ENCODE data around the gene UBALD2.

The UBALD2 gene

DNA sequence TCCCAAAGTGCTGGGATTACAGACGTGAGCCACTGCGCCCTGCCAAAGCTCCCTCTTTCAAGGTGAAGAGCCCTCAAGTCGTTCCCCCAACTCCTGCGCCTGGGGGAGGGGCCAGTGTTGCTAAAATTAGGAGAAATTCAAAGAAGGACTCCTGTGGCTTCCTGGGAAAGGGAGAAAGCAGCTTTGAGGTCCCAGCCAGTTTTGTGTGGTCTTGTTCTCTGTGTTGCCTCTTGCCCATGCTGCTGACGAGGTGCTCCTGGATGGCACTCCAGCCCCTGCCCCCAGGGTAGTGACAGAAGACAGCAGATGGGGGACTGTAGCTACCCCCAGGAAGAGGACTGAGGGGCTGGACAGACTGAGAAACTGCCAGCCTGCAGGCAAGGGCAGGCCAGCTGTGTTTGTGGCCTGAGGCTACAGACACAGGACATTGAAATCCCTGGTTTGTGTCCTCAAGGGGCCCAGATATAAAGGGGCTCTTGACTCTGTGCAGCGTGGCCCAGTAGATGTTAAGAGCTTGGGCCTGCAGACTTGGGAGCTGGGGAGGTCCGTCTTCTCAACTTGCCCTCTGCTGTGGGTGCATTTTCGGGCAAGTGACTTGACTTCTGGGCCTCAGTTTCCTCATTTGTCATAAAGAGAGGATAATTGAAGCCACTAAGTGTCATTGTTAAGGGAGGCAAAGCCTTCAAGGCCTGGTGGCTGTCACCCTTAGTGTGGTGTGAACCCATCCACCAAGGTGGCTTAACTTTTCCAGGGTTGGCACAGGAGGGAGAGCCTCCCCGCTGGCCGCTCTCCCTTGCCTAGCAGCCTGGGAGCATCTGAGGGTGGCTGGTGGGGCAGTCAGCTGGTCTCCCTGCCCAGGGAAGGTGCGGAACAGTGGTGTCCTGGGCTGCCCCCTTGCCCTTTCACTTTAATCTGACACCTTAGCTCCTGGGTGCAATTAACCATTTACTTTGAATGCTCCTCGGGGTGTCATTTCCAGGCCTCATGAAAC is 4.1 kb downstream of the UBALD2 start:
- Histone ChIP-seq H3K36me3 (ENCODE audit: control insufficient read depth, low read depth, low read length) (no peaks in the 10 kb centered on the region), H3K4me1 (ENCODE audit: control insufficient read depth, low read depth, low read length) (peaks cover 22% of the 10 kb centered on the region), H3K9me3 (ENCODE audit: control insufficient read depth, low read depth, low read length) (no peaks in the 10 kb centered on the region), H3K9ac (ENCODE audit: low read length) (no peak overlapping the region), H3K27ac (ENCODE audit: low read length) (no peak overlapping the region), H3K4me3 (ENCODE audit: low read length) (no peak overlapping the region), H3K27me3 (ENCODE audit: control insufficient read depth, insufficient read depth, low read length) (no peaks in the 10 kb centered on the region)

DNA sequence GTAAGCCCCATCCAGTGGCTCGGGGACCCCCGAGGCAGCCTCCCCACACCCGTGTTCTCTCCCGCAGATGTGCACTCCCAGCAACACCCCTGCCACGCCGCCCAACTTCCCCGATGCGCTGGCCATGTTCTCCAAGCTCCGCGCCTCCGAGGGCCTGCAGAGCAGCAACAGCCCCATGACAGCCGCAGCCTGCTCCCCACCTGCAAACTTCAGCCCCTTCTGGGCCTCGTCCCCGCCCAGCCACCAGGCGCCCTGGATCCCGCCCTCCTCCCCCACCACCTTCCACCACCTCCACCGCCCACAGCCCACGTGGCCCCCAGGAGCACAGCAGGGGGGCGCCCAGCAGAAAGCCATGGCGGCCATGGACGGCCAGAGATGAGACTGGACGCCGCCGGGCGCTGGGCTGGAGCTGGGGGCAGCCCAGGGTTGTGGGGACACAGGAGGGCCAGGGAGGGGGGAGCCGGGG is 5.0 kb downstream of the UBALD2 start:
- no peaks in the 10 kb centered on the region for H3K36me3 ChIP-seq (ENCODE audit: control insufficient read depth, low read depth, low read length)
- H3K9me3 ChIP-seq (ENCODE audit: control insufficient read depth, low read depth, low read length): no peaks in the 10 kb centered on the region
- H3K9ac ChIP-seq (ENCODE audit: low read length): no peak overlapping the region
- no peak overlapping the region for H3K4me3 ChIP-seq (ENCODE audit: low read length)
- H3K27ac ChIP-seq (ENCODE audit: low read length): no peak overlapping the region
- H3K4me1 ChIP-seq (ENCODE audit: control insufficient read depth, low read depth, low read length): peaks cover 18% of the 10 kb centered on the region
- no peaks in the 10 kb centered on the region for H3K27me3 ChIP-seq (ENCODE audit: control insufficient read depth, insufficient read depth, low read length)

DNA sequence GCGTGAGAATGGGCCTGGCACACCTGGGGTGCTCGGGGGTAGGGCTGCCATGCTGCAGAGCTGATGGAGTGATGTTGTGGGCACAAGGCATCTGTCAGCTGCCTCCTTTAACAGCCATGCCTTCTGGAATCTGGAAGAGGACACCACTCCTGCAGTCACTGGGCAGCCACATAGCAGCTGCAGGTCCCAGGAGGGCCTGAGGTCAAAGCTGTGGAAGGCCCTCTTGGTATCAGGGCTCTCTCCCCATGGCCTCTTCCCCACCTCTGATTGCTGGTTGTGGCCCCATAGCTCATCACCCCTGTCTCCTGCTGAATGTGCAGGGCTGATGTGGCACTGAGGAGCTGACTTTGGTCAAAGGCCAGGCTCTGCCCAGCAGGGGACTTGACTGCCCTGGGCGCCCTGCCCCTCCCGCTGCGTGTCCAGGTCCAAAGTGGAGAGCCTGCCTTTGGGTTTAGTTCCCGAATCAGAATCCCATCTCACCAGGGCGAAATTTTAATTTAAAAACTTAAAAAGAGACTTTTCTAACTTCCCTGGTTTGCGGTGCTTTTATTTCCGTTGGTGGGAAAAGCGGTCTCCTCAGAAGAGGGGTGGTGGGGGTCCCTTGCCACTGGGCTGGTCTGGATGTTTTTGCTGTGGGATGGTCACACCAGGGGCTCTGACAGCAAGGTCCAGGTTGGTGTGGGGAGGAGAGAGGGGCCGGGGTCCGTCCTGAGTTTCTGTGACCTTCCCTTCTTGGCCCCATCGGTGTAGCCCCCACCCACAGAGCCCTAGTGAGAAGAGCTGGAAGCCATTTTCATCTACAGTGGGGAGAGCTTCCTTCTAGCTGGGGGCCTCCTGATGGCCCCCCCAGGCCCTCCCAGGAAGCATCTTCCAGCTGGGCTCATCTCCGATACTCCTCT is 5.9 kb downstream of the UBALD2 start:
- H3K4me1 ChIP-seq (ENCODE audit: control insufficient read depth, low read depth, low read length): peaks cover 18% of the 10 kb centered on the region
- no peaks in the 10 kb centered on the region for H3K27me3 ChIP-seq (ENCODE audit: control insufficient read depth, insufficient read depth, low read length)
- no peaks in the 10 kb centered on the region for H3K9me3 ChIP-seq (ENCODE audit: control insufficient read depth, low read depth, low read length)
- no peak overlapping the region for H3K9ac ChIP-seq (ENCODE audit: low read length)
- H3K27ac ChIP-seq (ENCODE audit: low read length): no peak overlapping the region
- H3K4me3 ChIP-seq (ENCODE audit: low read length): no peak overlapping the region
- no peaks in the 10 kb centered on the region for H3K36me3 ChIP-seq (ENCODE audit: control insufficient read depth, low read depth, low read length)

DNA sequence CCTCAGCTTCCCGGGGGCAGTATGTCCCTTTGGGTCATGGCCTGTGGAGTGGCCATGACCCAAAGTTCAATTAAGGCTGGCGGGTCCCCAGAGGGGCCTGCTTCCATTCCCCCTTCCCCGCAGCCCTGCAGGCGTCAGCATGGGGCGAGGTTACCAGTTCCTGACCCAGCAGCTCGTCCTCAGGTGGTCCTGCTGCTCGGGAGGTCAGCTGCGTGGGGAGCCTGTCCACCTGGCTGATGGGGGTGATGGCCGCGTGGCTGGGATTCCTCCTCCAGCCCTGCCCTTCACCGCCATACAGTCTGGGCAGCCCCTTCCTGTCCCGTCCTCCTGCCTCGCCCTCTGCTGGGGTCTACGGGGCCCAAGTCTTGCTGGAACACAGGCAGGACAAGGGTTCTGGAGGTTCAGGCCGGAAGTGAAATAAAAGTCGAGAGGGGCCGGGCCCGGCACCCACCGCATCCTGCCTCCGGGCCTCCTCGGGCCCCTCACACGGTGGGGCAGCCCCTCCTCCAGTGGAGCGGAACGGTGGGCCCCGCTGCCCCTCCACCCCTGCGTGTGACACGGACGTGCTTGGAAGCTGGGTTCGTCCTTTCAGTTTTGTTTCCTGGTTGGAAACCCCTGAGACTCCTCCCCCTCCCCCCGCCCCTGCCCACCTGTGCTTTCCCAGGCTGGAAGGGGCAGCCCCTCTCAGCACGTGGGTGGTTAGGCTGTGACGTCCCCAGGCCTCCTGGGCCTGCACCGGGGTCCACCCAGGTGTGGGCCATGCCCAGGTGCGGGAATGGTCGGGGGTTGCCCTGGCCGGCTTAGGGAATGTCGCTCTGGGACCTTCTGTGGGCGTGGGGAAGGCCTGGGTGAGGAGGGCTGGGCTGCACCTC is 6.8 kb downstream of the UBALD2 start:
- Histone ChIP-seq H3K9ac (ENCODE audit: low read length) (no peak overlapping the region), H3K36me3 (ENCODE audit: control insufficient read depth, low read depth, low read length) (no peaks in the 10 kb centered on the region), H3K27me3 (ENCODE audit: control insufficient read depth, insufficient read depth, low read length) (no peaks in the 10 kb centered on the region), H3K27ac (ENCODE audit: low read length) (no peak overlapping the region), H3K9me3 (ENCODE audit: control insufficient read depth, low read depth, low read length) (no peaks in the 10 kb centered on the region), H3K4me1 (ENCODE audit: control insufficient read depth, low read depth, low read length) (peaks cover 11% of the 10 kb centered on the region), H3K4me3 (ENCODE audit: low read length) (no peak overlapping the region)

DNA sequence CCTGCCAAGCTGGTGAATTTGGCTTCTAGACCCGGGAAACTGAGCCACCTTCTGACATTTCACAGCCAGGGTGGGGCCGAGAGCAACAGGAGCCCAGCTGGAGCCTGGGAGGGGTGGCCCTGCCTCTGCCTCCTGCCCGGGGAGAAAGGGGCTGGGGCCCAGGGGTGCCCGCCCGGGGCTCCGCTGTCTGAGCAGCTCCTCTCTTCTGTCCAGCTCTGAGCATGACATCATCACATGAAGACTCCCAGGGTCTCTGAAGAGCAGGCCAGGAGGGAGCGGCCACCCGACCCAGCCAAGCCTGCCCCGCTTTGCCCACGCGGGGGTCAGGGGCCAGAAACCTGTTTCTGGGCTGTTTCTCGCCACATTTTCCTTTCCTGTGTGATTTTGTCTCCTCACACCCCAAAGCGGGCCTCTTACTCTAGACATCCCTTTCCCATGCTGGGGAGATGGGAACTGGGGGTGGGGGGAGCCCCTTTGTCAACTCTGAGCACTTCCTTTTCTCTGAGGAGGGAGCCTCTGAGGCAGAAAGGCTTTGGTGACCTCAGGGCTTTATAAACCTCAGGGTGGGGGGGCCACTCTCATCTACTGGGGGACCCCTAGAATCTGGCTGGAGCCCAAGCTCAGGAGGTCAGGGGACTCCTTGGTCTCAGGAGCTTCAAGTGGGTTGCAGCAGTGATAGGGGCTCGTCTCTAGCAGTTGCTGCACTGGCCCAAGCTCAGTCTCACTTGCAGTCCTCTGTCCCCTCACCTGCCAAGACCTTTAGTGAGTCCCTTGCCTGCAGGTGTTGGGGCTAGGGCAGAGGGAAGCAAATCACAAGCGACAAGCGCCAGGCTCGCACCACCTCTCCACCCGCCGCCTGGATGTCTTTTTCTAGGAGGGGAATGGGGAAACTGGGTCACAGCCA is 7.6 kb downstream of the UBALD2 start:
- H3K9ac ChIP-seq (ENCODE audit: low read length): no peak overlapping the region
- H3K9me3 ChIP-seq (ENCODE audit: control insufficient read depth, low read depth, low read length): no peaks in the 10 kb centered on the region
- peaks cover 8% of the 10 kb centered on the region for H3K4me1 ChIP-seq (ENCODE audit: control insufficient read depth, low read depth, low read length)
- no peak overlapping the region for H3K4me3 ChIP-seq (ENCODE audit: low read length)
- peak overlapping the region; percentile 7 for H3K27ac ChIP-seq (ENCODE audit: low read length)
- no peaks in the 10 kb centered on the region for H3K36me3 ChIP-seq (ENCODE audit: control insufficient read depth, low read depth, low read length)
- H3K27me3 ChIP-seq (ENCODE audit: control insufficient read depth, insufficient read depth, low read length): no peaks in the 10 kb centered on the region

DNA sequence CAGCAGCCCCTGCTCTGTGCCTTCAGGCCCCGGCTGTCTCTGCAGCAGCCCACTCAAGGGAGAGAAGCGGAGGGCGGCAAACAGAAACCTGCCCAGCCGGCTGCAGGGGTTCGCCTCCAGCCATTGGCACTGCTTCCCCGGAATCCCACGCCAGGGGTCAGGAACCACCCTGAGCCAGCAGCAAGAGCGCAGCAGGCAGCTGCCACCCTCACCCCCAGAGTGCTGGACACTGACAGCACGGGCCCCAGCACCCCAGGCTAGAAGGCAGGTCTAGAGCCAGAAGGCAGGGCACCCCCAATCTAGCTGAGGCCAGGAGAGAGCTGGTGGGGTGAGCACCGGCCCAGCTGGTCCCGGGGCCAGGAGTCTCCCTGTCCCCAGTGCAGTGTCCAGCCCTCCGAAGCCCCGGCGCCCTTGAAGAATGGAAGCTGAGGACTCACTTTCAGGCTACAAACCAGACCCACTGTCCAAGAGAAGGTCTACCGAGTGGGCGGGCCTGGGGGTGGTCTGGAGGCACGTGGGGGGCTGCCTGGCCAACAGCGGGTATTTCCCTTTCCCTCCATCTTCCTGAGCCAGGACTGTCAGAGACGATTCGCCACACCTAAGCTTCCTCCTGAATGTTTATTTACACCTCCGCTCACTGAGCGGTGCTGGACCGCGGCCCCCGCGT is 8.4 kb downstream of the UBALD2 start:
- no peaks in the 10 kb centered on the region for H3K27me3 ChIP-seq (ENCODE audit: control insufficient read depth, insufficient read depth, low read length)
- H3K4me1 ChIP-seq (ENCODE audit: control insufficient read depth, low read depth, low read length): peaks cover 6% of the 10 kb centered on the region
- no peaks in the 10 kb centered on the region for H3K9me3 ChIP-seq (ENCODE audit: control insufficient read depth, low read depth, low read length)
- H3K4me3 ChIP-seq (ENCODE audit: low read length): no peak overlapping the region
- H3K27ac ChIP-seq (ENCODE audit: low read length): no peak overlapping the region
- no peaks in the 10 kb centered on the region for H3K36me3 ChIP-seq (ENCODE audit: control insufficient read depth, low read depth, low read length)
- H3K9ac ChIP-seq (ENCODE audit: low read length): no peak overlapping the region

DNA sequence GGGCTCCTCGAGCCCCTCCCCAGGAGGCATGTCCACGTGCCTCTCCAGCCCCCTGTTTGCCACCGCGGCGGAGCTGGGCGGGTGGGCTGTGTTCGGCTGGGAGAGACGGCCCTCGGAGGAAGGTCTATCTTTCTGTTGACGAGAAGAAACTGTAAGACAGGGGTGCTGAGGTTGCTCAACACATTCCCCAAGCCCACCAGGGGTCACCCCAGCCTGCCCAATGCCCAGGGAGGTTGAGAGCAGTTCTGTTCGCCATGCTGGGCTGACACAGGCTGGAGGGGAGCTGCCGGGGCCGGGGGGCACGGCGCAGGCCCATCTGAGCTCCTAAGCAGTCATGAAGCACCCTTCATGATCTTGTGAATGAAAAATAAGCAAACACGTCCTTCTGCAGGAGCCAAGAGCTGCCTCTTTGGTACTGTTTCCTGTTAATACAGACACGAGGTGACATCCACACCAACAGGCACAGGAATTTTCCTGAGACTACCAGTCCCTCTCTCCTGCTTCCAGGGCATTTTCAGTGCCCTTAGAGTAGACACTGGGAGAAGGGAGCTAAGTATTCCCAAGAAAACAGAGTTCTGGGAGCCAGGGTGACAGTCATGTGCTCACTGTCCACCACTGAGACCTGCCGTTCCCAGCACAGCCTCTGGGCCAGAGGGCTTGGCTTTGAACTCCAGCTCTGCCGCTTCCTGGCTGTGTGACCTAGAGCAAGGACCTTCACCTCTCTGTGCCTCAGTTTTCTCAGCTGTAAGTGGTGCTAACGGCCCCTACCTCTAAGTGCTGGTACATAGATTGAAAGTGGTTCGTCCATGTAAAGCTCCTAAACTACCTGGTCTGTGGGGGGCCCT is 9.2 kb downstream of the UBALD2 start:
- H3K27me3 ChIP-seq (ENCODE audit: control insufficient read depth, insufficient read depth, low read length): no peaks in the 10 kb centered on the region
- no peak overlapping the region for H3K4me3 ChIP-seq (ENCODE audit: low read length)
- no peaks in the 10 kb centered on the region for H3K9me3 ChIP-seq (ENCODE audit: control insufficient read depth, low read depth, low read length)
- no peak overlapping the region for H3K9ac ChIP-seq (ENCODE audit: low read length)
- peaks cover 6% of the 10 kb centered on the region for H3K4me1 ChIP-seq (ENCODE audit: control insufficient read depth, low read depth, low read length)
- no peak overlapping the region for H3K27ac ChIP-seq (ENCODE audit: low read length)
- H3K36me3 ChIP-seq (ENCODE audit: control insufficient read depth, low read depth, low read length): no peaks in the 10 kb centered on the region

DNA sequence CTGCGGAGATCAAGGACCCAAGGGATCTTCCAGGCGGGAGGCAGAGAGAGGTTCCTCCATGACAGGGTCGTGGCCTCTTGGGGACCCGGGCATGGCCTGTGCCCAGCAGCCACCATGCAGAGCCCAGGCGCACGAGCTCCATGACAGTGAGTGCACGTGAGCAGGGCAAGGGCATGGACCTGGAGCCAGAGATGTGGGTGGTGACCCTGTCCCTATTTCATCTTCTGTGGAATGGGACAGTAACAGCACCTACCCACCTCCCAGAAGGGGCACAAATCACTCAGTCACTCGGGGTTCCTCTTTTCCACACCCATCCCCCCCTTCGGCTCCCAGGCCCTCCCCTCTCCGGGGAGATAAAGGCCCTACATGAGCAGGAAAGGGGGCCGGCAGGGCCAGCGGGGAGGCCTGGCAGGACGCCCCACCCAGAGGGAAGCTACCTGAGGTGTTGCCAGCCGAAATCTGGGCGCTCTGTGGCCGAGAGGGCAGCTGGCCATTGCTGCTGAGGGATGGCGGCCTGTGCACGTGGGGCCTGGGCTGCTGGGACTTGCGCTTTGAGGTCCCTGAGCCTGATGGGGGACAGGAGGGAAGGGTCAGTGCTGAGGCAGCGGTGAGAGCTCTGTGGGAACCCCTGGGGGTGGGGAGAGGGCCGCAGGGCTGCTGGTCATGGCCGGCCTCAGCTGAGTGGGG is 10.4 kb downstream of the UBALD2 start:
- no peaks in the 10 kb centered on the region for H3K27me3 ChIP-seq (ENCODE audit: control insufficient read depth, insufficient read depth, low read length)
- H3K4me1 ChIP-seq (ENCODE audit: control insufficient read depth, low read depth, low read length): peaks cover 6% of the 10 kb centered on the region
- no peak overlapping the region for H3K27ac ChIP-seq (ENCODE audit: low read length)
- H3K4me3 ChIP-seq (ENCODE audit: low read length): no peak overlapping the region
- no peaks in the 10 kb centered on the region for H3K9me3 ChIP-seq (ENCODE audit: control insufficient read depth, low read depth, low read length)
- H3K9ac ChIP-seq (ENCODE audit: low read length): no peak overlapping the region
- no peaks in the 10 kb centered on the region for H3K36me3 ChIP-seq (ENCODE audit: control insufficient read depth, low read depth, low read length)

DNA sequence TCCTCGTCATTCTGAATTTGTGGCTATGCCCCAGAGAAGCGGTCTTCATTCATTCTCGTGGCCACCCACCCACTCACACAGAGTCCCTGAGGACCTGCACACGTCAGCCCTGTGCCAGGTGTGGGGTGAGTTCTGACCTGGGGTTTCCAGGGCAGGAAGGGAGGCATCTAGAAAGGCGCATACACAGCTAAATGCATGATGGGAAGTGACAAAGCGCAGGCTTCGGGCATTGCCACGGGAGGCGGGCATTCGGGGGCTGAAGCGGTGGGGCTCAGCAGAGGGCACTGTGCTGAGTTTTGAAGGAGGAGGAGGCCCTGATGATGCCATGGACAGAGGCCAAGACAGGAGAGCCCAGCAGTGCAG is 10.9 kb downstream of the UBALD2 start:
- Histone ChIP-seq H3K27ac (ENCODE audit: low read length) (no peak overlapping the region), H3K27me3 (ENCODE audit: control insufficient read depth, insufficient read depth, low read length) (no peaks in the 10 kb centered on the region), H3K36me3 (ENCODE audit: control insufficient read depth, low read depth, low read length) (no peaks in the 10 kb centered on the region), H3K4me3 (ENCODE audit: low read length) (no peak overlapping the region), H3K9me3 (ENCODE audit: control insufficient read depth, low read depth, low read length) (no peaks in the 10 kb centered on the region), H3K4me1 (ENCODE audit: control insufficient read depth, low read depth, low read length) (peaks cover 6% of the 10 kb centered on the region), H3K9ac (ENCODE audit: low read length) (no peak overlapping the region)
